RWPE2 (cell line): ENCODE results near the gene CLIC4.
"Not testable (repeated sequence)": the region's sequence is repeated elsewhere in the genome, so short reads cannot be mapped to it uniquely, and the experiment has no call there.

Experiments
- ATAC-seq: fragments of 200-7000 bp; cut with Tn5 transposase; 3 replicates; pipeline ENCODE4 v1.9.1; 2021; ENCODE audit warnings: low read depth
- DNase-seq: peaks from one replicate; pipeline ENCODE4 v3.0.0-alpha.2; 2020; ENCODE audit warnings: low spot score
- H3K27ac ChIP-seq: fragments of 450-650 bp; 2 replicates; pipeline ENCODE4 v1.5.1; 2017; ENCODE audit warnings: mild to moderate bottlenecking; ENCODE audit not compliant: poor library complexity, severe bottlenecking
- H3K27me3 ChIP-seq: fragments of 250-450 bp; sonication (Bioruptor Pico); 2 replicates; pipeline ENCODE4 v1.5.1; 2021; ENCODE audit warnings: mild to moderate bottlenecking, moderate library complexity; ENCODE audit not compliant: insufficient read depth, poor library complexity, severe bottlenecking
- H3K36me3 ChIP-seq: fragments of 250-450 bp; sonication (Bioruptor Pico); 2 replicates; pipeline ENCODE4 v1.5.1; 2020; ENCODE audit warnings: low read depth, mild to moderate bottlenecking, moderate library complexity
- H3K4me1 ChIP-seq: fragments of 250-450 bp; sonication (Bioruptor Pico); 2 replicates; pipeline ENCODE4 v1.5.1; 2021; ENCODE audit warnings: mild to moderate bottlenecking, moderate library complexity; ENCODE audit not compliant: insufficient read depth, poor library complexity, severe bottlenecking
- H3K4me3 ChIP-seq: fragments of 250-450 bp; sonication (Bioruptor Pico); 2 replicates; pipeline ENCODE4 v1.5.1; 2021; ENCODE audit warnings: mild to moderate bottlenecking, moderate library complexity; ENCODE audit not compliant: severe bottlenecking
- H3K9me3 ChIP-seq: fragments of 250-450 bp; sonication (Bioruptor Pico); 2 replicates; pipeline ENCODE4 v1.5.1; 2021; ENCODE audit warnings: mild to moderate bottlenecking, moderate library complexity; ENCODE audit not compliant: severe bottlenecking
- CTCF ChIP-seq: fragments of 450-650 bp; IDR thresholded peaks from one replicate; pipeline ENCODE4 v1.5.1; 2017; ENCODE audit warnings: mild to moderate bottlenecking, moderate library complexity; ENCODE audit not compliant: poor library complexity, severe bottlenecking

The CLIC4 gene

GRCh38 chr1:24727501-24728216 lies 17.6 kb upstream of the CLIC4 start:
- DNase-seq (no peak), ATAC-seq (no peak)
- H3K27me3 ChIP-seq, result no peaks in the 10 kb centered on the region
- H3K27ac ChIP-seq, result peak overlapping the region; percentile 6
- H3K36me3 ChIP-seq, result no peaks in the 10 kb centered on the region
- no peak for TF ChIP-seq CTCF
- H3K4me3 ChIP-seq, result no peak overlapping the region
- peaks cover 13% of the 10 kb centered on the region for H3K4me1 ChIP-seq
- H3K9me3 ChIP-seq, result no peaks in the 10 kb centered on the region

GRCh38 chr1:24728982-24729381 lies 16.3 kb upstream of the CLIC4 start:
- ATAC-seq (0 out of 3 replicates have a peak, but pooled peaks have one; percentile 17), DNase-seq (no peak)
- no peak overlapping the region for H3K27ac ChIP-seq
- no peak overlapping the region for H3K4me3 ChIP-seq
- H3K27me3 ChIP-seq, result no peaks in the 10 kb centered on the region
- H3K4me1 ChIP-seq, result peaks cover 10% of the 10 kb centered on the region
- TF ChIP-seq CTCF, result no peak
- no peaks in the 10 kb centered on the region for H3K36me3 ChIP-seq
- no peaks in the 10 kb centered on the region for H3K9me3 ChIP-seq

GRCh38 chr1:24732186-24732885 lies 12.9 kb upstream of the CLIC4 start:
- Histone ChIP-seq H3K4me3 (no peak overlapping the region), H3K27ac (no peak overlapping the region), H3K9me3 (no peaks in the 10 kb centered on the region), H3K36me3 (no peaks in the 10 kb centered on the region), H3K4me1 (no peaks in the 10 kb centered on the region), H3K27me3 (no peaks in the 10 kb centered on the region)
- no peak for DNase-seq
- no peak for ATAC-seq
- no peak for TF ChIP-seq CTCF

- ATAC-seq, H3K9me3 ChIP-seq, H3K36me3 ChIP-seq, H3K27me3 ChIP-seq, H3K4me3 ChIP-seq, H3K27ac ChIP-seq, H3K4me1 ChIP-seq, DNase-seq: not testable (repeated sequence)
Measured at GRCh38 chr1:24733342-24733741, 11.9 kb upstream of the CLIC4 start.

- Histone ChIP-seq H3K27me3 (no peaks in the 10 kb centered on the region), H3K36me3 (no peaks in the 10 kb centered on the region), H3K4me3 (no peak overlapping the region), H3K4me1 (no peaks in the 10 kb centered on the region), H3K27ac (no peak overlapping the region), H3K9me3 (no peaks in the 10 kb centered on the region)
- no peak for TF ChIP-seq CTCF
- ATAC-seq, result no peak
- DNase-seq, result no peak
Measured at GRCh38 chr1:24735156-24735508, 10.1 kb upstream of the CLIC4 start.
